ENCODE results near the gene KMT2A. TPM values are rescaled to one million over a fixed set of nuclear protein-coding genes. Genes with fewer than 3 reads are reported as not detected.

The KMT2A gene
- total and polyA plus RNA-seq, 2 experiments from 2014 or later: 34.3 to 72.2 TPM

- H3K4me1 Mint-ChIP-seq: peaks cover 28% of the 10 kb centered on the region
- H3K36me3 Mint-ChIP-seq (ENCODE audit: low read depth): peaks cover 26% of the 10 kb centered on the region
- no peak within 1 kb of the TSS for H3K4me3 ChIP-seq
Measured at GRCh38 chr11:118527109-118527508, 90.8 kb downstream of the KMT2A start, which contains the start of gene TTC36. Gene TTC36, plus strand, starts transcription at chr11:118527474. Its CDS starts 21 bp downstream, at chr11:118527495.

More at GRCh38 chr11:118527109-118527508, 90.8 kb downstream of the KMT2A start, which contains the start of gene TTC36:
- H3K27me3 ChIP-seq (ENCODE audit: insufficient read depth): peaks cover 6% of the 10 kb centered on the region; the same call in 1 of the 2 replicates
- peaks cover 34% of the 10 kb centered on the region; the same call in 1 of the 2 replicates for H3F3A ChIP-seq (replicated peaks; ENCODE audit: low read depth)
- H4K20me1 ChIP-seq (replicated peaks; ENCODE audit: insufficient read depth): peaks cover 11% of the 10 kb centered on the region
- peaks cover 13% of the 10 kb centered on the region for H3K4me1 ChIP-seq (ENCODE audit: insufficient read depth)
- H3K4me2 ChIP-seq: peak within 1 kb of the TSS; percentile 10; the same call in 1 of the 2 replicates
- Mint-ChIP-seq H3K27ac (no peak within 1 kb of the TSS), H3K4me3 (no peak within 1 kb of the TSS), H3K9me3 (no peaks in the 10 kb centered on the region; the same call in 2 of the 3 replicates), H3K27me3 (ENCODE audit: insufficient read depth, low read depth, poor library complexity) (peaks cover 15% of the 10 kb centered on the region)
- H3K36me3 ChIP-seq (ENCODE audit: insufficient read depth): peaks cover 9% of the 10 kb centered on the region
- peak within 1 kb of the TSS; percentile 71; the same call in 1 of the 2 replicates for H3K27ac ChIP-seq (ENCODE audit: low read depth)
- H3K79me2 ChIP-seq (replicated peaks; ENCODE audit: insufficient read depth): no peaks in the 10 kb centered on the region
- ATAC-seq (peak; percentile 1; the same call in 1 of the 3 replicates), DNase-seq (ENCODE audit: low spot score) (peak; percentile 42)
- no peaks in the 10 kb centered on the region; the same call in 1 of the 2 replicates for H3K9me2 ChIP-seq (ENCODE audit: insufficient read depth)
- H2AFZ ChIP-seq: no peak within 1 kb of the TSS
- no peak for TF ChIP-seq STAT1 (IDR thresholded peaks at IDR 0.05; ENCODE audit: unreplicated experiment)
- peak; percentile 16; the same call in 1 of the 2 replicates for TF ChIP-seq POLR2AphosphoS5 (IDR thresholded peaks at IDR 0.05; ENCODE audit: low read depth)
- TF ChIP-seq, protein P1, sequence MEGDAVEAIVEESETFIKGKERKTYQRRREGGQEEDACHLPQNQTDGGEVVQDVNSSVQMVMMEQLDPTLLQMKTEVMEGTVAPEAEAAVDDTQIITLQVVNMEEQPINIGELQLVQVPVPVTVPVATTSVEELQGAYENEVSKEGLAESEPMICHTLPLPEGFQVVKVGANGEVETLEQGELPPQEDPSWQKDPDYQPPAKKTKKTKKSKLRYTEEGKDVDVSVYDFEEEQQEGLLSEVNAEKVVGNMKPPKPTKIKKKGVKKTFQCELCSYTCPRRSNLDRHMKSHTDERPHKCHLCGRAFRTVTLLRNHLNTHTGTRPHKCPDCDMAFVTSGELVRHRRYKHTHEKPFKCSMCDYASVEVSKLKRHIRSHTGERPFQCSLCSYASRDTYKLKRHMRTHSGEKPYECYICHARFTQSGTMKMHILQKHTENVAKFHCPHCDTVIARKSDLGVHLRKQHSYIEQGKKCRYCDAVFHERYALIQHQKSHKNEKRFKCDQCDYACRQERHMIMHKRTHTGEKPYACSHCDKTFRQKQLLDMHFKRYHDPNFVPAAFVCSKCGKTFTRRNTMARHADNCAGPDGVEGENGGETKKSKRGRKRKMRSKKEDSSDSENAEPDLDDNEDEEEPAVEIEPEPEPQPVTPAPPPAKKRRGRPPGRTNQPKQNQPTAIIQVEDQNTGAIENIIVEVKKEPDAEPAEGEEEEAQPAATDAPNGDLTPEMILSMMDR (conservative IDR thresholded peaks at IDR 0.05; ENCODE audit: low read depth in 2 of 2): no peak
- TF ChIP-seq, protein P2, sequence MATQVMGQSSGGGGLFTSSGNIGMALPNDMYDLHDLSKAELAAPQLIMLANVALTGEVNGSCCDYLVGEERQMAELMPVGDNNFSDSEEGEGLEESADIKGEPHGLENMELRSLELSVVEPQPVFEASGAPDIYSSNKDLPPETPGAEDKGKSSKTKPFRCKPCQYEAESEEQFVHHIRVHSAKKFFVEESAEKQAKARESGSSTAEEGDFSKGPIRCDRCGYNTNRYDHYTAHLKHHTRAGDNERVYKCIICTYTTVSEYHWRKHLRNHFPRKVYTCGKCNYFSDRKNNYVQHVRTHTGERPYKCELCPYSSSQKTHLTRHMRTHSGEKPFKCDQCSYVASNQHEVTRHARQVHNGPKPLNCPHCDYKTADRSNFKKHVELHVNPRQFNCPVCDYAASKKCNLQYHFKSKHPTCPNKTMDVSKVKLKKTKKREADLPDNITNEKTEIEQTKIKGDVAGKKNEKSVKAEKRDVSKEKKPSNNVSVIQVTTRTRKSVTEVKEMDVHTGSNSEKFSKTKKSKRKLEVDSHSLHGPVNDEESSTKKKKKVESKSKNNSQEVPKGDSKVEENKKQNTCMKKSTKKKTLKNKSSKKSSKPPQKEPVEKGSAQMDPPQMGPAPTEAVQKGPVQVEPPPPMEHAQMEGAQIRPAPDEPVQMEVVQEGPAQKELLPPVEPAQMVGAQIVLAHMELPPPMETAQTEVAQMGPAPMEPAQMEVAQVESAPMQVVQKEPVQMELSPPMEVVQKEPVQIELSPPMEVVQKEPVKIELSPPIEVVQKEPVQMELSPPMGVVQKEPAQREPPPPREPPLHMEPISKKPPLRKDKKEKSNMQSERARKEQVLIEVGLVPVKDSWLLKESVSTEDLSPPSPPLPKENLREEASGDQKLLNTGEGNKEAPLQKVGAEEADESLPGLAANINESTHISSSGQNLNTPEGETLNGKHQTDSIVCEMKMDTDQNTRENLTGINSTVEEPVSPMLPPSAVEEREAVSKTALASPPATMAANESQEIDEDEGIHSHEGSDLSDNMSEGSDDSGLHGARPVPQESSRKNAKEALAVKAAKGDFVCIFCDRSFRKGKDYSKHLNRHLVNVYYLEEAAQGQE (IDR thresholded peaks at IDR 0.05; ENCODE audit: unreplicated experiment): no peak
- TF ChIP-seq ZNF114 (CRISPR knock-in tag; IDR thresholded peaks at IDR 0.05): no peak
- TF ChIP-seq, protein P3, sequence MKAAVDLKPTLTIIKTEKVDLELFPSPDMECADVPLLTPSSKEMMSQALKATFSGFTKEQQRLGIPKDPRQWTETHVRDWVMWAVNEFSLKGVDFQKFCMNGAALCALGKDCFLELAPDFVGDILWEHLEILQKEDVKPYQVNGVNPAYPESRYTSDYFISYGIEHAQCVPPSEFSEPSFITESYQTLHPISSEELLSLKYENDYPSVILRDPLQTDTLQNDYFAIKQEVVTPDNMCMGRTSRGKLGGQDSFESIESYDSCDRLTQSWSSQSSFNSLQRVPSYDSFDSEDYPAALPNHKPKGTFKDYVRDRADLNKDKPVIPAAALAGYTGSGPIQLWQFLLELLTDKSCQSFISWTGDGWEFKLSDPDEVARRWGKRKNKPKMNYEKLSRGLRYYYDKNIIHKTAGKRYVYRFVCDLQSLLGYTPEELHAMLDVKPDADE (IDR thresholded peaks at IDR 0.05): no peak
- TF ChIP-seq NANOG (IDR thresholded peaks at IDR 0.05; ENCODE audit: borderline replicate concordance): no peak
- TF ChIP-seq CREB1 (CRISPR knock-in tag; IDR thresholded peaks at IDR 0.05; ENCODE audit: low read depth): no peak
